Glomerular visceral epithelial cell (primary cell): ENCODE measurements around the gene ASXL1.
"Not testable (repeated sequence)": the region's sequence is repeated elsewhere in the genome, so short reads cannot be mapped to it uniquely, and the experiment has no call there.

Source experiments
- DNase-seq: peaks from one replicate; pipeline ENCODE4 v3.0.0-alpha.2; 2016; ENCODE audit errors: extremely low spot score

Gene ASXL1

GRCh38 chr20:32465901-32466675 lies 108.0 kb downstream of the ASXL1 start:
- not testable (repeated sequence) for DNase-seq

- no peak for DNase-seq
Measured at GRCh38 chr20:32466739-32467505, 108.8 kb downstream of the ASXL1 start.

GRCh38 chr20:32467506-32468312 lies 109.6 kb downstream of the ASXL1 start:
- DNase-seq = no peak

- no peak for DNase-seq
Measured at GRCh38 chr20:32468313-32468640, 110.1 kb downstream of the ASXL1 start.

- DNase-seq = no peak
Measured at GRCh38 chr20:32468860-32469259, 110.7 kb downstream of the ASXL1 start.

- peak; percentile 92 for DNase-seq
Measured at GRCh38 chr20:32470025-32470861, 112.1 kb downstream of the ASXL1 start.

- DNase-seq = no peak
Measured at GRCh38 chr20:32470940-32471339, 112.8 kb downstream of the ASXL1 start.

GRCh38 chr20:32472581-32473207 lies 114.6 kb downstream of the ASXL1 start:
- DNase-seq = no peak

- DNase-seq = no peak
Measured at GRCh38 chr20:32473231-32474008, 115.3 kb downstream of the ASXL1 start.

- no peak for DNase-seq
Measured at GRCh38 chr20:32474009-32474716, 116.0 kb downstream of the ASXL1 start.

- DNase-seq = no peak
Measured at GRCh38 chr20:32474717-32474966, 116.5 kb downstream of the ASXL1 start.

- DNase-seq = peak; percentile 99
Measured at GRCh38 chr20:32474967-32475811, 117.1 kb downstream of the ASXL1 start.

- no peak for DNase-seq
Measured at GRCh38 chr20:32476684-32477593, 118.8 kb downstream of the ASXL1 start.

- no peak for DNase-seq
Measured at GRCh38 chr20:32477594-32478512, 119.7 kb downstream of the ASXL1 start.

- no peak for DNase-seq
Measured at GRCh38 chr20:32478576-32478975, 120.4 kb downstream of the ASXL1 start.

- no peak for DNase-seq
Measured at GRCh38 chr20:32479012-32479411, 120.9 kb downstream of the ASXL1 start.

- no peak for DNase-seq
Measured at GRCh38 chr20:32479697-32480171, 121.6 kb downstream of the ASXL1 start.
